ENCODE measurements around the gene CCDC28A.

Gene CCDC28A

GRCh38 chr6:138734585-138734984 is 39.0 kb upstream of the CCDC28A start:
- no peak for ATAC-seq
- TF ChIP-seq PPARA (CRISPR knock-in tag; IDR thresholded peaks at IDR 0.05; ENCODE audit: borderline replicate concordance) = no peak
- TF ChIP-seq ZNF8 (CRISPR knock-in tag; IDR thresholded peaks at IDR 0.05) = no peak
- no peak for TF ChIP-seq RARB (CRISPR knock-in tag; IDR thresholded peaks at IDR 0.05)
- no peak for TF ChIP-seq TCF4 (CRISPR knock-in tag; IDR thresholded peaks at IDR 0.05; ENCODE audit: borderline replicate concordance)
- TF ChIP-seq CREB5 (CRISPR knock-in tag; IDR thresholded peaks at IDR 0.05; ENCODE audit: low read depth) = no peak
- TF ChIP-seq ZNF565 (CRISPR knock-in tag; conservative IDR thresholded peaks at IDR 0.05; ENCODE audit: low read depth) = no peak
- no peak for TF ChIP-seq ZC3H10 (CRISPR knock-in tag; IDR thresholded peaks at IDR 0.05)
- TF ChIP-seq PATZ1 (CRISPR knock-in tag; IDR thresholded peaks at IDR 0.05; ENCODE audit: borderline replicate concordance) = no peak
- no peak for TF ChIP-seq ZFP30 (CRISPR knock-in tag; IDR thresholded peaks at IDR 0.05)
- TF ChIP-seq TOX (CRISPR knock-in tag; IDR thresholded peaks at IDR 0.05; ENCODE audit: borderline replicate concordance) = no peak
- TF ChIP-seq GLIS3 (CRISPR knock-in tag; IDR thresholded peaks at IDR 0.05) = no peak
- no peak for TF ChIP-seq ZFP3 (CRISPR knock-in tag; IDR thresholded peaks at IDR 0.05)
- no peak for TF ChIP-seq POU6F1 (CRISPR knock-in tag; IDR thresholded peaks at IDR 0.05; ENCODE audit: borderline replicate concordance, low read depth)
- TF ChIP-seq BACH2 (CRISPR knock-in tag; IDR thresholded peaks at IDR 0.05; ENCODE audit: borderline replicate concordance) = no peak
- TF ChIP-seq SNAI2 (CRISPR knock-in tag; IDR thresholded peaks at IDR 0.05) = no peak
- no peak for TF ChIP-seq ARNTL (CRISPR knock-in tag; IDR thresholded peaks at IDR 0.05; ENCODE audit: borderline replicate concordance, low read depth)

- TF ChIP-seq ISL1 (CRISPR knock-in tag; IDR thresholded peaks at IDR 0.05) (no peak), ZC3H10 (CRISPR knock-in tag; IDR thresholded peaks at IDR 0.05) (no peak), SNAI2 (CRISPR knock-in tag; IDR thresholded peaks at IDR 0.05) (no peak), OSR1 (CRISPR knock-in tag; IDR thresholded peaks at IDR 0.05) (no peak), BACH2 (CRISPR knock-in tag; IDR thresholded peaks at IDR 0.05; ENCODE audit: borderline replicate concordance) (no peak), POU6F1 (CRISPR knock-in tag; IDR thresholded peaks at IDR 0.05; ENCODE audit: borderline replicate concordance, low read depth) (no peak), ARNTL (CRISPR knock-in tag; IDR thresholded peaks at IDR 0.05; ENCODE audit: borderline replicate concordance, low read depth) (no peak), TCF4 (CRISPR knock-in tag; IDR thresholded peaks at IDR 0.05; ENCODE audit: borderline replicate concordance) (no peak), TSHZ2 (CRISPR knock-in tag; IDR thresholded peaks at IDR 0.05) (no peak), CSRNP3 (CRISPR knock-in tag; IDR thresholded peaks at IDR 0.05) (no peak), CSDC2 (CRISPR knock-in tag; IDR thresholded peaks at IDR 0.05) (no peak), PATZ1 (CRISPR knock-in tag; IDR thresholded peaks at IDR 0.05; ENCODE audit: borderline replicate concordance) (no peak), ZNF8 (CRISPR knock-in tag; IDR thresholded peaks at IDR 0.05) (no peak), TOX (CRISPR knock-in tag; IDR thresholded peaks at IDR 0.05; ENCODE audit: borderline replicate concordance) (no peak), ZFP30 (CRISPR knock-in tag; IDR thresholded peaks at IDR 0.05) (no peak), ZNF70 (CRISPR knock-in tag; IDR thresholded peaks at IDR 0.05) (no peak), ZNF565 (CRISPR knock-in tag; conservative IDR thresholded peaks at IDR 0.05; ENCODE audit: low read depth) (no peak), CREB5 (CRISPR knock-in tag; IDR thresholded peaks at IDR 0.05; ENCODE audit: low read depth) (no peak), ZFP3 (CRISPR knock-in tag; IDR thresholded peaks at IDR 0.05) (no peak)
- ATAC-seq = no peak
Measured at GRCh38 chr6:138736640-138737039, 36.9 kb upstream of the CCDC28A start.

Data from SK-N-SH treated with all-trans-retinoic acid at 6 μM for 48 hours (cell line).